GM18907 (cell line): ENCODE measurements around the gene FAM169A.
"Not testable (repeated sequence)": the region's sequence is repeated elsewhere in the genome, so short reads cannot be mapped to it uniquely, and the experiment has no call there.

ENCODE experiments used
- ATAC-seq: cut with Tn5 transposase; IDR thresholded peaks from one replicate; pipeline ENCODE4 v1.9.1; 2021; ENCODE audit warnings: mild to moderate bottlenecking, moderate library complexity; ENCODE audit not compliant: unreplicated experiment

FAM169A gene

DNA sequence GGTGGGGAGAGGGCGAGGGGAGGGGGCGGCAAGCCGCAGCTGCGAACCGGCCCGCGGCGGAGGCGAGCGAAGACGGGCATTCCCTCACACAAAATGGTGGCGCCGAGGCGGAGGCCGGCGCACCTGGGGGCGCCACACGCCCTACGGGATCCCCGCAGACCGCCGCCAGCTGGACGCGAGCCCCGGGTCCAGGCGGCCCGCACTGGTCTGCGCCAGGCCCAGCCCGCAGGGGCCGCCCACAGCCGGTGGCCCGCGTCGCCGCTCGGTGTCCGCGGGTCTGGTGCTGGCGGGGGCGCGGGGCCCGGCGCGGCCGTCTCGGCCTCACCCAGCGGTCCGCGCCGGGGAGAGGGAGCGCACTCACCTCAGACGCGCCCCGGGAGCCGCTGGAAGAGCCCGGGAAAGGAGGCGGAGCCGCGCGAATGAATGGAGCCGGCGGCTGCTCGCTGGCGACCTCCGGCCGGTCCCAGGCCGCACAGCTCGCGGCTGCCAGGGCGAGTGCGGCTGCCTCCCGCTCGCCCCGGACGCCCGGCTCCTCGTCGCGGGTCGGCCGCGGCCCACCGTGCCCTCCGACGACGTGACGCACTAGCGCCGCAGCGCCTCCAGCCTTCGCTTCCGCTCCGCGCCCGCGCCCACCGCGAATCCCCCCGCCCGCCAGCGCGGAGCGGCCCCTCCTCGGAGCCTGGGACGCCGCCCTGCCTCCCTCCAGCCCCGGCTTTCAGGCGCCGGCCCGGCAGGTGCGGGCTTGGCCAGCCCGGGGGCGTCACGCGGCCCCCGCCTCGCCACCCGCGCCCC is at the start of gene FAM169A:
FAM169A (minus strand) TSS at position 584 of the 792 bp plus-strand sequence. CDS start 24,711 bp downstream, outside the sequence.
- peak; percentile 56 for ATAC-seq

DNA sequence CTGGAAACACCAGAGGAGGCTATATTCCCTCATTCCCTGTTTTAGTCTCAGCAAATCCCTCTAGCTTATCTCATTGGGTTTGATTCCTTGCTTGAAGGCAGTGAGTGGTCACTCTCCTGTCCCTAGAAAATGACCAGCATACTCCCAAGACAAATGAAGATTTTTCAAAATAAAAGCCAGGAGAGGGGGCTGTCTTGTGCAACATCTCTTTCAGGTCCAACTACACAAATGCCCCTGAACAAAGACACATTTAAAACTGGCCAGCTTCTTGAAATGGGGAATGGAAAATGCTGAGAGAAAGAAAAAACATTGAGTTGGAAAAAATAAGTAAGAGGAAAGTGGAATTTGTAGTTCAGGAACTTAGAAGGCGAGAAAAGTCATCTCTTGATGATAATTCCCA is 49.3 kb upstream of the FAM169A start:
- no peak for ATAC-seq

DNA sequence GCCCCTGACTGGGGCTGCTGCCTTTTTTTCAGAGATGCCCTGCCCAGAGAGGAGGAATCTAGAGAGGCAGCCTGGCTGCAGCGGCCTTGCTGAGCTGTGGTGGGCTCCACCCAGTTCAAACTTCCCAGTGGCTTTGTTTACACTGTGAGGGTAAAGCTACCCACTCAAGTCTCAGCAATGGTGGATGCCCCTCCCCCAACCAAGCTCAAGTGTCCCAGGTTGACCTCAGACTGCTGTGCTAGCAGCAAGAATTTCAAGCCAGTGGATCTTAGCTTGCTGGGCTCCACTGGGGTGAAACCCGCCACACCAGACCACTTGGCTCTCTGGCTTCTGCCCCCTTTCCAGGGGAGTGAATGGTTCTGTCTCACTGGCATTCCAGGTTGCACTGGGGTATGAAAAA is 45.2 kb upstream of the FAM169A start:
- ATAC-seq, result not testable (repeated sequence)

GRCh38 chr5:74909888-74910287 is 43.7 kb upstream of the FAM169A start:
- ATAC-seq, result not testable (repeated sequence)

DNA sequence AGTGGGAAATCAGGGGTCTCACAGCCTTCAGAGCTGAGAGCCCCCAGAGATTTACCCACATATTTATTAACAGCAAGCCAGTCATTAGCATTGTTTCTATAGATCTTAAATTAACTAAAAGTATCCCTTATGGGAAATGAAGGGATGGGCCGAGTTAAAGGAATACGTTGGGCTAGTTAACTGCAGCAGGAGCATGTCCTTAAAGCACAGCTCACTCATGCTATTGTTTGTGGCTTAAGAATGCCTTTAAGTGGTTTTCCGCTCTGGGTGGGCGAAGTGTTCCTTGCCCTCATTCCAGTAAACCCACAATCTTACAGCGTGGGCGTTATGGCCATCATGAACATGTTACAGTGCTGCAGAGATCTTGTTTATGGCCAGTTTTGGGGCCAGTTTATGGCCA is 42.0 kb upstream of the FAM169A start:
- ATAC-seq, result not testable (repeated sequence)

GRCh38 chr5:74904713-74905112 is 38.5 kb upstream of the FAM169A start:
- ATAC-seq, result not testable (repeated sequence)

- no peak for ATAC-seq
Measured at GRCh38 chr5:74903165-74903787, 37.1 kb upstream of the FAM169A start.

- ATAC-seq, result no peak
Measured at GRCh38 chr5:74897049-74897448, 30.9 kb upstream of the FAM169A start.

DNA sequence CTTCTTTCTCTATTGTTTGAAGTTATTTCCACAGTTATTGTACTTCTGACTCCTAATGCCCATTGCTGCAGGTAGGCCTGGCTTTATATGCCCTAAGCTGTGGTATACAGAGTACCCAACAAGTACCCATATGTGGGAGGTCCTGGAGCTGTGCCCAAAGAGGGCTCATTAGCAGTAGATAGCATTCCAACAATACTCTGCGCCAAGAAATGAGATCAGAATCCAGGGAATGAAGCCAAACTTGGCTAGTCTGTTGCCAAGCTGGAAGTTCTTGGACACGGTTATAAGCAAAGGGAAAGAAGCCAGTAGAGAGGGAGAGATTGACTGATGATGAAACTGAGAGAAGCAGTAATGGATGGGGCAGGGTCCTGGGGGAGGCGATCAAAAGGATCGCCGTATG is 29.7 kb upstream of the FAM169A start:
- no peak for ATAC-seq

GRCh38 chr5:74894351-74894750 is 28.2 kb upstream of the FAM169A start:
- ATAC-seq, result no peak

- no peak for ATAC-seq
Measured at GRCh38 chr5:74892921-74893320, 26.7 kb upstream of the FAM169A start.

DNA sequence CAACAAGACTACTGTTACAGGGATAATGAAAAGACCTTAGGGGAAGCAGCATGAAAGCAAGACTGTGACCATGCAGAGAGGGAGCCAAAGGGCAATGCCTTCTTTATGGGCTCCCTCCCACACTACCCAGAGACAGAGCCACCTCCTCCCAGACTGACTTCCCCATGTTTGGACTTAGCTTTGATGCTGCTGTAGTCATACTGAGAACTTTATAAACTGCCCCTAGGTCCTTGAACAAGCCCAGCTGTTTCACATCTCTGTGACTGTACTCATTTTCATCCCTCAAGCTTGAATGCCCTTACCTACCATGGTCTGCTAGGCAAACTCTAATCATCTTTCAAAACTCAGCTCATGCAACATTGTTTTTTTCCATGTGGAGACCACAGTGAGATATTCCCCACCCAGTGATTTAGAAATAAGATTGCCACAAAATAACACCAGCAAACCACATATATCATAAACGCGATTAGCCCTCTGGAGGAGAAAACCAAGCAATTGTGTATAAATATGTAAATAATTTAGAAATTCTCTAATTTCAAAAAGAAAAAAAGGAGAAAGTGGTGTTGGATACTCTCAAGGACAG is 23.4 kb upstream of the FAM169A start:
- peak; percentile 92 for ATAC-seq

DNA sequence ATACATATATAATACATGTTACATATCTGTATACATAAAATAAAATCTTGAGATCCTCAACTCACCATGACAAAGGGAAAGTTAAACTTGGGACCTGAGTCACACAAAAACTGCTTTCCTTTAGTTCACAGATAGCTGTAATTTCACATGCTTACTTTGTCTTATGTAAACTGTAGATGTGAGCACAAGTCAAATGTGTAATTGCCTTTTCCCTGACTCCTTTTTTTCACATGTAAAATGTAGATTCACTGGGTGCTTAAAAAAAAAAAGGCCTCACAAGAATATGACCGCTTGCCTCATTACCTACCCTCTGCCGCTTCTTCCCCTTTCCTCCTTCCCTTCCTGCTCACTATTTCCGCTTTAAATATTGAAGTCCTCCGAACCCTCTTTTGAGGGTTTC is 21.9 kb upstream of the FAM169A start:
- ATAC-seq, result no peak

GRCh38 chr5:74885170-74885569 is 19.0 kb upstream of the FAM169A start:
- no peak for ATAC-seq

DNA sequence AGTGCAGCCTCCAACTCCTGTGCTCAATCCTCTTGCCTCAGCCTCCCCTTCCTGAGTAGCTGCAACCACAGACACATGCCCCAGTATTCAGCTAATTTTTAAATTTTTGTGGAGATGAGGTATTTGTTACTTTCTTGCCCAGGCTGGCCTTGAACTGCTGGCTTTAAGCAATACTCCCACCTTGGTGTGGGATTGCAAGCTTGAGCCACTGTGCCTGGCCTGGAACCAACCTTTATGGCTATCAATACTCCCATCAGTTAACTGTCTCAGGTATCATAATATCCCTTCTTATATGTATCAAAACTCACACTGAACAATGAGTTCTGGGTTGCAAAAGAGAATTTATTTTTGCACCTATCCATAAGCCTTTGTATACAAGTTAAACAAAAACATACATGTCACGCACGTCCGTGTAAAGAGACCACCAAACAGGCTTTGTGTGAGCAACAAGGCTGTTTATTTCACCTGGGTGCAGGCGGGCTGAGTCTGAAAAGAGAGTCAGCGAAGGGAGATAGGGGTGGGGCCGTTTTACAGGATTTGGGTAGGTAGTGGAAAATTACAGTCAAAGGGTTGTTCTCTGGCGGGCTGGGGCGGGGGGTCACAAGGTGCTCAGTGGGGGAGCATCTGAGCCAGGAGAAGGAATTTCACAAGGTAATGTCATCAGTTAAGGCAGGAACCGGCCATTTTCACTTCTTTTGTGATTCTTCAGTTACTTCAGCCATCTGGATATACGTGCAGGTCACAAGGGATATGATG is 16.4 kb upstream of the FAM169A start:
- not testable (repeated sequence) for ATAC-seq

GRCh38 chr5:74877624-74878304 is 11.6 kb upstream of the FAM169A start:
- no peak for ATAC-seq

GRCh38 chr5:74875994-74876791 is 10.0 kb upstream of the FAM169A start:
- no peak for ATAC-seq

GRCh38 chr5:74873525-74874249 is 7.5 kb upstream of the FAM169A start:
- ATAC-seq, result no peak
